OCI-LY1 (cell line): ENCODE results near the gene NDUFV3.

Experiments
- CTCF ChIP-seq: fragments of 200-600 bp; sonication (generic), shearing (Covaris generic); IDR thresholded peaks from 2 replicates; pipeline ENCODE4 v1.5.1; 2017; ENCODE audit warnings: mild to moderate bottlenecking, antibody characterized with exemption, low read length, moderate library complexity, mixed read lengths
- EZH2 ChIP-seq: fragments of 200-600 bp; sonication (generic), shearing (Covaris generic); IDR thresholded peaks from 2 replicates; pipeline ENCODE4 v1.8.0; 2017; ENCODE audit warnings: borderline replicate concordance, mixed run types, mild to moderate bottlenecking, antibody characterized with exemption, low read length, moderate library complexity, mixed read lengths

- TF ChIP-seq CTCF (no peak), EZH2 (no peak)
Measured at GRCh38 chr21:42858185-42858847, 34.8 kb upstream of the NDUFV3 start.
